ENCODE results near the gene IRGQ. TPM values are rescaled to one million over a fixed set of nuclear protein-coding genes. Genes with fewer than 3 reads are reported as not detected.

IRGQ gene
- total RNA-seq, 1 donor from 2014 or later: 21.1 TPM

DNA sequence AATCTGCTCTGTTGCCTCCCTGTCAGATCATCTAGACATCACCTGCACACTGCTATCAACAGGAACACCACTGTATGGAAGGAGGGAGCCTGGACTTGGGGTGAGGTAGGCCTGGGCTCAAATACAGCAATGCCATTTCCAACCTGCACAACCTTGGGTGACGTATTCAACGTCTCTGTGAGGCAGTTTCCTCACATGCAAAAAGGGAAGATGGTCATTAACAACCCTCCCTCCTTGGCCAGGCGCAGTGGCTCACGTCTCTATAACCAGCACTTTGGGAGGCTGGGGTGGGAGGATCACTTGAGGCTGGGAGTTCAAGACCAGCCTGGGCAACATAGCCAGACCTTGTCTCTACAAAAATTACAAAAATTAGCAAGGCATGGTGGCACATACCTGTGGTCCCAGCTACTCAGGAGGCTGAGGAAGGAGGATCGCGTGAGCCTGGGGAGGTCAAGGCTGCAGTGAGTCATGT, 33.7 kb downstream of the IRGQ start:
- intact Hi-C loops (cut with DNase I): no loop called here
- ATAC-seq: peak in 1 of 2 donors; percentile 27

DNA sequence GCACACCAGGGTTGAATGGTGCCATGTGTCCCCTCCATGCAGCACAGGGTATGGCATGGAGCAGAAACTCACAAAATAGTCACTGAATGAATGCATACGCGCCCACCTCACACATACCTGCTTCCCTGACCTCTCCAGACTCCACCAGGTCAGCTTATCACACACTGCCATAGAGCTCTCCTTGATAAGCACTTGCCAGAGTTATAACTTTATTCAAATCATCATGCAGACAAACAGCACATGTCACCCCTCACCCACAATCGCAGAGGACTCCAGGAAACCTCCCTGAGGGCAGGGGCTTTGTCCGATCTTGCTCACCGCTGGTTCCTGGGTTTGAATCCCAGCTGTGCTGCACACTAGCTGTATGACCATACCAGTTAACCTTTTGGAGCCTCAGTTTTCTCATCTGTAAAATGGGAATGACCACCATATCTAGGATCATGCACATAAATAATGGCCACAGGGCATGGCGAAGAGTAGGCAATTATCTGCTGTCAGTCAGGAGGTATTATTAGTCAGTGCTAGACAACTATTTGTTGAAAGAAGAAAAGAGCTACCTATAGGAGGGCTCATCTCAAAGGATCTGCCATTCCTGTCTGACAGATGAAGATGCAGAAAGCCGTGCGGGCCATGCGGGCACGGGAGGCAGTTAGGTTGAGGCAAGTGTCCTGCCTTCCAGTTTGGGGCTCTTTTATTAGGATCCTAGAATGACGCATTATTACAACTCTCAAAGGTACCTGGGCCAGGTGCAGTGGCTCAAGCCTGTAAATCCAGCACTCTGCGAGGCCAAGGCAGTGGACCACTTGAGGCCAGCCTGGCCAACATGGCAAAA, 34.6 kb downstream of the IRGQ start:
- DNase-seq (no peak), ATAC-seq (no peak)
- no peak overlapping the region for H3K27ac ChIP-seq
- intact Hi-C loops (cut with DNase I): no loop called here
- TF ChIP-seq, protein P1, sequence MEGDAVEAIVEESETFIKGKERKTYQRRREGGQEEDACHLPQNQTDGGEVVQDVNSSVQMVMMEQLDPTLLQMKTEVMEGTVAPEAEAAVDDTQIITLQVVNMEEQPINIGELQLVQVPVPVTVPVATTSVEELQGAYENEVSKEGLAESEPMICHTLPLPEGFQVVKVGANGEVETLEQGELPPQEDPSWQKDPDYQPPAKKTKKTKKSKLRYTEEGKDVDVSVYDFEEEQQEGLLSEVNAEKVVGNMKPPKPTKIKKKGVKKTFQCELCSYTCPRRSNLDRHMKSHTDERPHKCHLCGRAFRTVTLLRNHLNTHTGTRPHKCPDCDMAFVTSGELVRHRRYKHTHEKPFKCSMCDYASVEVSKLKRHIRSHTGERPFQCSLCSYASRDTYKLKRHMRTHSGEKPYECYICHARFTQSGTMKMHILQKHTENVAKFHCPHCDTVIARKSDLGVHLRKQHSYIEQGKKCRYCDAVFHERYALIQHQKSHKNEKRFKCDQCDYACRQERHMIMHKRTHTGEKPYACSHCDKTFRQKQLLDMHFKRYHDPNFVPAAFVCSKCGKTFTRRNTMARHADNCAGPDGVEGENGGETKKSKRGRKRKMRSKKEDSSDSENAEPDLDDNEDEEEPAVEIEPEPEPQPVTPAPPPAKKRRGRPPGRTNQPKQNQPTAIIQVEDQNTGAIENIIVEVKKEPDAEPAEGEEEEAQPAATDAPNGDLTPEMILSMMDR (IDR thresholded peaks at IDR 0.05): no peak
- H3K36me3 ChIP-seq: peaks cover 54% of the 10 kb centered on the region
- no peaks in the 10 kb centered on the region for H3K9me3 ChIP-seq
- H3K4me3 ChIP-seq: no peak overlapping the region
- peaks cover 27% of the 10 kb centered on the region for H3K4me1 ChIP-seq
- no peaks in the 10 kb centered on the region for H3K27me3 ChIP-seq (ENCODE audit: low read depth)

More for the DNA sequence above, 33.7 kb downstream of the IRGQ start:
- H3K4me3 ChIP-seq: no peak overlapping the region
- H3K4me1 ChIP-seq: peaks cover 27% of the 10 kb centered on the region
- H3K27me3 ChIP-seq (ENCODE audit: low read depth): no peaks in the 10 kb centered on the region
- DNase-seq: no peak
- H3K9me3 ChIP-seq: no peaks in the 10 kb centered on the region
- peaks cover 46% of the 10 kb centered on the region for H3K36me3 ChIP-seq
- peak overlapping the region; percentile 80 for H3K27ac ChIP-seq
- TF ChIP-seq, protein P1 (IDR thresholded peaks at IDR 0.05): no peak

DNA sequence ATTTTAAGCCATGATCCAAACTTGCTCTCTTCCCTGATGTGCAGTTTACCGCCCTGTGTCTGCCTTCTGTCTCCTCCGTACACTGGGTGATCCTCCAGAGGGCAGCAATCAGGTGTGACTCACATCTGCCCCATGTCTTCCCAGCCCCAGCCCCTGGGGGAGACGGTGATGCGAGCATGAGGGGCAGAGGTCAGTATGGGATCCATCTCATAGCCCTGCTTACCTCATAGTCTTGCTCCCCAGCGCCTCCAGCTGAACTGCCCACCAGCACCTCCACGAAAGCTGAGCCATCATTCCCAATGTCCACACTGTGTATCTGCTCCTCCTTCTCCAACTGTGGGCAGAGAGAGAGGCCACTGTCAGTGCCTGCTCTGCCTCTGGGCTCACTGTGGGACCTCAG, 35.2 kb downstream of the IRGQ start:
- ATAC-seq: no peak
- H3K27ac ChIP-seq: no peak overlapping the region

DNA sequence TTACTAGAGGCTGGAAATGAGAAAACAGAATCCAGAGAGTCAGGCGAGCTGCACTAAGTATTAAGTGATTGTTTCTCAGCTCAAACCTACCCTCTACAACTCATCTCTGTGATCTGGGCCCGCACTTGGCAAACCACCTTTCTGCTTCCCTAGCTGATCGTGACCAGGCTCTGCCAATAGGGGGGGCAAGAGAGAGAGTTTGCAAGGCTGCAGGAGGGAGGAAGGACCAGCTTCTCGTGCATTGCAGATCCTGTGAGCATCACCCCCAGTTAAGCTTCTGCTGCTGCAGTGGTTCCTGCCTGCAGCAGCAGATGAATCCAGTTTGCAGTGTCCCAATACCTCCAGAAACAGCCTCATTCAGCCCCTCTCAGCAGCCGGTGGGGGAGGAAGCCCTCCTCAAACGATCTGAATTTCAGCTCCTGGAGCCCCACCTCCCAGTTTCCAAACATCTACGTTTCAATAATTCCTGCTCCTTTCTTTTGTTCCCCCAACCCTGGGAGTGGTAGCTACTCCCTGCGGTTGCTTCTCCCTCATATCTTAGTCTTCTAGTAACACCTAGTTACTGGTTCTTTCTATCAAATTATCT, 40.7 kb downstream of the IRGQ start:
- TF ChIP-seq, protein P1 (IDR thresholded peaks at IDR 0.05): peak; percentile 66
- Histone ChIP-seq H3K27ac (no peak overlapping the region), H3K4me3 (no peak overlapping the region), H3K27me3 (ENCODE audit: low read depth) (no peaks in the 10 kb centered on the region), H3K36me3 (peaks cover 89% of the 10 kb centered on the region), H3K9me3 (no peaks in the 10 kb centered on the region), H3K4me1 (peaks cover 5% of the 10 kb centered on the region)
- DNase-seq: peak; percentile 64
- peak; percentile 79 to 83 for ATAC-seq
- intact Hi-C loops (cut with DNase I): no loop called here

More for the DNA sequence above, 35.2 kb downstream of the IRGQ start:
- DNase-seq: no peak
- intact Hi-C loops (cut with DNase I): no loop called here
- TF ChIP-seq, protein P1 (IDR thresholded peaks at IDR 0.05): no peak
- Histone ChIP-seq H3K9me3 (no peaks in the 10 kb centered on the region), H3K27me3 (ENCODE audit: low read depth) (no peaks in the 10 kb centered on the region), H3K4me3 (no peak overlapping the region), H3K4me1 (peaks cover 27% of the 10 kb centered on the region), H3K36me3 (peaks cover 61% of the 10 kb centered on the region)

DNA sequence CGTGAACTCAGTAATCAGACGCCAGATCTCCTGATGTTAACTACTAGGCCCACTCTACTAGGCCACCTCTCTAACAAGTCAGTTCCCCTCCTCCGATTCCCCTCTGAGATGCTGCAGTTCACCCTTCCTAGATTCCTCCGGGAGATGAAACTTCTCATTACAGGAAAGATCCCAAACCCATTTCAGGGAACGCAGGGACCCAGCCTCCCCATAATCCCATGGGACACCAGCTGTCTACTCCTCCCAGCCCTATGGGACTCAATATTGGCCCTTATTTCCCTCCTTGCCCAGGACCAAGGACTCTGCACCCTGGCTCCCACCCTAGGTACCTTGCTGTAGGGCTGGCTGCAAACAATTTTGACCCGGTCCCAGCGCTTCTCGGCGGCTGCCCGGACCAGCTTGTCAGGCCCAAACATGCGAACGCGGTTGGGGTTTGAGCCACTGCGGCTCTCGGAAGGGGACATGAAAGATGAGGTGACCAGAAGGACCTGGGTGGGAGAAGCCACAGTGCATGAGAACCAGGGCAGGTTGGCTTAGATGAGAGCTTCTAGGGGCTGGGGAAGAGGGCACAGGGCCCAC, 41.5 kb downstream of the IRGQ start:
- ATAC-seq: no peak
- no peak overlapping the region for H3K27ac ChIP-seq
- intact Hi-C loops (cut with DNase I): no loop called here
- TF ChIP-seq, protein P1 (IDR thresholded peaks at IDR 0.05): no peak
- peaks cover 88% of the 10 kb centered on the region for H3K36me3 ChIP-seq
- no peak for DNase-seq
- no peaks in the 10 kb centered on the region for H3K27me3 ChIP-seq (ENCODE audit: low read depth)
- H3K9me3 ChIP-seq: no peaks in the 10 kb centered on the region
- no peak overlapping the region for H3K4me3 ChIP-seq
- H3K4me1 ChIP-seq: peaks cover 5% of the 10 kb centered on the region
